GM19324 (cell line): ENCODE measurements around the gene GALNS.
"Not testable (repeated sequence)": the region's sequence is repeated elsewhere in the genome, so short reads cannot be mapped to it uniquely, and the experiment has no call there.

Experiments used
- ATAC-seq: cut with Tn5 transposase; IDR thresholded peaks from one replicate; pipeline ENCODE4 v1.9.1; 2021; ENCODE audit warnings: mild to moderate bottlenecking, moderate library complexity; ENCODE audit not compliant: unreplicated experiment, low FRiP score

GALNS gene, protein sequence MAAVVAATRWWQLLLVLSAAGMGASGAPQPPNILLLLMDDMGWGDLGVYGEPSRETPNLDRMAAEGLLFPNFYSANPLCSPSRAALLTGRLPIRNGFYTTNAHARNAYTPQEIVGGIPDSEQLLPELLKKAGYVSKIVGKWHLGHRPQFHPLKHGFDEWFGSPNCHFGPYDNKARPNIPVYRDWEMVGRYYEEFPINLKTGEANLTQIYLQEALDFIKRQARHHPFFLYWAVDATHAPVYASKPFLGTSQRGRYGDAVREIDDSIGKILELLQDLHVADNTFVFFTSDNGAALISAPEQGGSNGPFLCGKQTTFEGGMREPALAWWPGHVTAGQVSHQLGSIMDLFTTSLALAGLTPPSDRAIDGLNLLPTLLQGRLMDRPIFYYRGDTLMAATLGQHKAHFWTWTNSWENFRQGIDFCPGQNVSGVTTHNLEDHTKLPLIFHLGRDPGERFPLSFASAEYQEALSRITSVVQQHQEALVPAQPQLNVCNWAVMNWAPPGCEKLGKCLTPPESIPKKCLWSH

GRCh38 chr16:88856828-88857727 is at the start of gene GALNS, which contains the start of gene TRAPPC2L:
Gene GALNS, minus strand, starts transcription at chr16:88856947. Its CDS starts 70 bp downstream, at chr16:88856877.
Gene TRAPPC2L, plus strand, starts transcription at chr16:88857127. Its CDS starts 24 bp downstream, at chr16:88857151.
- peak; percentile 88 for ATAC-seq

DNA sequence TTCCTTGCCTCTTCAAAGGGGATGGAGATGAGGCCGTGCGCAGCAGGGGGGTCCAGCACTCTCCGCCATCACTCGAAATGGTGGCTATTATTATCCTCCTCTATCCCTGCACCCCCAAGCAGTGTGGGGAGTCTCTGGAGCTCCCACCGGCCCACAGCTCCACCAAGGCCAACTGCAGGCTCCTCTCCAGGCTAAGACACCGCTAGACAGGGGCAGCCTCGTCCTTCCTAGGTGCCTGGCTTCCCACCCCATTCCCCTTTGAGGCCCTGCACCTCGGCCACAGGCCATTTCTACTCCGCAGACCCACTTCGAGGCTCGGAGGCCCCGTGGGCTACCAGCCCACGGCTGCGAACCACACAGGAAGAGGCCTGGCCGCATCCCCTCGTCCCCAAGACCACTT is 49.3 kb upstream of the GALNS start:
- ATAC-seq, result no peak

GRCh38 chr16:88905563-88905962 is 48.8 kb upstream of the GALNS start:
- no peak for ATAC-seq

DNA sequence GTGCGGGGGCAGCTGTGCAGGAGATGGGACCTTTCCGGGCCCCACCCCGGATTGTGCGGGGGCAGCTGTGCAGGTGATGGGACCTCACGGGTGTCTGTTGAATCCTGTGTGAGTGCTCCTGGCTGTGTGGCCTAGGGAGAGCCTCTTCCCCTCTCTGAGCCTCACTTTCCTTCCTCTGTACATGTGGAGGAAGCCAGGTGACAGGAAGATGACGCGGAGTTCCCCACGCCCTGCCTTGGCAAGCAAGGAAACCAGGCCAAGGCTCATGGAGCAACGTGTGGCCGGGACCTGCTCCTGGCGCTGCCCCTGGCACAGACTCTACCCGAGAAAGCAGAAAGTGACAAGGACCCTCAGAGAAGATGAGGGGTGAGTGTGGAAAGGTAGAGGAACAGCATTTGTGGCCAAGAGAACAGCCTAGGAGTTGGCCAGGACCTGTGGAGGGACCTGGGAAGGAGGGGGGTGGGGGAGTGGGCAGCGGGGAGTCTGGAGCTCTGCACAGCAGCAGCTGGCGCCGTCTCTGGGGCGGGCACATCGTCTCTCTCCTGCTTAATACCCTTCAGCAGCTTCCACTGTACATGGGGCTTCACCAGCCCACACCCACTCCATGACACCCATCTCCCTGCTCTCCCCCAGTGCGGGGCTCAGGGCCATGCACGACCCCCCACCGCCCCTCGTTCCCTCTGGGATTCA is 48.1 kb upstream of the GALNS start:
- ATAC-seq, result no peak

GRCh38 chr16:88903267-88903666 is 46.5 kb upstream of the GALNS start:
- ATAC-seq, result no peak

DNA sequence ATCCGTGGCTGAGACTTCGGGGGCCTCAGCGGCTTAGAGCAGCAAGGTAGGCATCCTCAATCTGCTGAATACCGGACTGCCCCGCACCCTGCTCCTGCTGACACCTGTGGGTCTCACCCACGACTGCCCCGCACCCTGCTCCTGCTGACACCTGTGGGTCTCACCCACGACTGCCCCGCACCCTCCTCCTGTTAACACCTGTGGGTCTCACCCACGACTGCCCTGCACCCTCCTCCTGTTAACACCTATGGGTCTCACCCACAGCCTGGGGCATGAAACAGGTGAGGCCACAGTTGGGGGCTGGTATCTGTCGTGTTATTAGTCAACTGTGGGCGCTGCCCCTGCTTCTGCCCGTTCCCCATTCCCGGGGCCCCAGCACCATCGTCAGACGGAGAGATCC is 46.0 kb upstream of the GALNS start:
- ATAC-seq, result no peak

GRCh38 chr16:88901718-88902337 is 45.1 kb upstream of the GALNS start:
- no peak for ATAC-seq

DNA sequence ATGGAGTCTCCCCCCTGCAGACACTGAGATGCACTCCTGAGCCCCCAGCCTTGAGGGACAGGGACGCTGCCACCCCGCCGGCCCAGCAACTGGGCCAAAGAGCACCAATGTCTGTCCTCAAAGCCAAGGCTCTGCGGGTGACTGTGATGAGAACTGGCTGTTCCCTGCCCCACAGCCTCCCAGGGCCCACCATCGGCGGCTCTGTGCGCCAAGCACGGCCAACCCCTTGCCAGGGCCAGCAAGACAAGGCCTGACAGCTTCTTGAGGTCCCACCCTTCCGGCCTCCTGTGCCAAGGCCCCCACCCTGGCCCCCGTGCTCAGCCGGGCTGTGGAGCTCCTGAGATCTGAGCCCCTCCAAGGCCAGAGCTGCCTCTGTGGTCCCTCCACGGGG is 43.9 kb upstream of the GALNS start:
- no peak for ATAC-seq

GRCh38 chr16:88899901-88900661 is 43.3 kb upstream of the GALNS start:
- no peak for ATAC-seq

GRCh38 chr16:88897696-88898425 is 41.1 kb upstream of the GALNS start:
- no peak for ATAC-seq

- no peak for ATAC-seq
These were observed 39.7 kb upstream of the GALNS start for GRCh38 chr16:88896238-88897070.

GRCh38 chr16:88895335-88895734 is 38.6 kb upstream of the GALNS start:
- ATAC-seq, result no peak

GRCh38 chr16:88894681-88895300 is 38.0 kb upstream of the GALNS start:
- ATAC-seq, result no peak

DNA sequence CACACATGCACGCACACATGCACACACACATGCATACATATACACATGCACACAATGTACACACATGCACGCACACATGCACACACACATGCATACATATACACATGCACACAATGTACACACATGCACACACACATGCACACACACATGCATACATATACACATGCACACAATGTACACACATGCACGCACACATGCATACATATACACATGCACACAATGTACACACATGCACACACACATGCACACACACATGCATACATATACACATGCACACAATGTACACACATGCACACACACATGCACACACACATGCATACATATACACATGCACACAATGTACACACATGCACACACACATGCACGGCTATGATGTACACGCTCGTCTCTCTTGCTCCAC is 37.5 kb upstream of the GALNS start:
- ATAC-seq, result not testable (repeated sequence)

DNA sequence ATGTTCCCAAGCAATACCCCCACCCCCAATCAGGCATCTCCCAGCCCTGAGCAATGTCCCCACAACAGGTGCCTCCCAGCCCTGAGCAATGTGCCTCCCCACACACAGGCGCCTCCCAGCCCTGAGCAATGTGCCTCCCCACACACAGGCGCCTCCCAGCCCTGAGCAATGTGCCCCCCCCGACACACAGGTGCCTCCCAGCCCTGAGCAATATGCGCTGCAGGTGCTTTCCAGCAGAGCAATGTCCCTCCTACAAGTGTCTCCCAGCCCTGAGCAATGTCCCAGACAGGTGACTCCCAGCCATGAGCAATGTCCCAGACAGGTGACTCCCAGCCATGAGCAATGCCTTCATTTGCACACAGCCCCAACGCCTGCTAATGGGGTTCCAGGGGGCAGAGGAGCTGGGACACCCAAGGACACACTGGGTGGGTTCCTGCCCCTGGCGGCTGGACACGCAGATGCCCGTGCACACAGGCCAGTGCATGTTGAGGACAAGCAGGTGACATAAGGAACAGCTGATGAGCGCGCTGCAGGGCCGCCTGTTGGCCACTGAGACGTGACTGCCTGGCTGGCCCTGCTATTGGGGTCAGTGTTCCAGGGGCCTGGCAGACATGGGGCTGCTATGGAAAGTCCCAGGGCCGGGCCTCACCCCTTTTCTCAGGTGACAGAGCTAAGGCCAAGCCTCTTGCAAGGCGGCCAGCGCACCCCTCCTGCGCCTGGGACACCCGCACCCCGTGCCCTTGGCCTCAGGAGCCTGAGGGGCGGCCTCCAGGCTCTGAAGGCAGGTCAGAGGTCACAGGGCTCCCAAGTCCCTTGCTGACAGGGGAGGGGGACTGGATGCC is 36.6 kb upstream of the GALNS start:
- ATAC-seq, result no peak

DNA sequence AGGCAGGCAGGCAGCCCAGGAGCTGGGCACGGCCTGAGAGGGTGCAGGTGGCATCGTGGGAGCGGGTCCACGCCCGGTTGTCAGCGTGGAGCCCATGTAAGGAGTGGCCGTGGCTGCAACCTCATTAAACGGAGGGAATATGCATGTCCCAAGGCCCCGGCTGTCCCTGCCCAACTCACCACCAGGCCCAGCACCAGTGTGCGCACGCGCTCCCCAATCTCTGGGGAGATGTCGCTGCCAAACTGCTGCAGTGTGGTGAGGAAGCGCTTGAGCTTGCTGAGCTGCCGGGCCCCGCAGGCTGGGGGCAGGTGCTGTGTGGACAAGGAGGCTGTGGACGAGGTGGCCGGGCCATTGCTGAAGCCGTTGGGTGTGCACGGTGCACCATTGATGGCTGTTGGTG is 35.3 kb upstream of the GALNS start:
- no peak for ATAC-seq

- ATAC-seq, result no peak
These were observed 34.3 kb upstream of the GALNS start for GRCh38 chr16:88891083-88891482.
